GM19452 (cell line): ENCODE results near the gene PPP2R2D.
A peak's percentile ranks its signal among the peaks of the same experiment; 100 is the strongest.

Experiments
- ATAC-seq: cut with Tn5 transposase; IDR thresholded peaks from one replicate; pipeline ENCODE4 v1.9.1; 2021; ENCODE audit not compliant: unreplicated experiment

PPP2R2D gene

GRCh38 chr10:131900350-131901152, at the start of gene PPP2R2D:
Gene PPP2R2D (plus strand): TSS chr10:131901008. CDS start chr10:131901149, 141 bp downstream.
- peak; percentile 85 for ATAC-seq

GRCh38 chr10:131851346-131851745, 49.5 kb upstream of the PPP2R2D start:
- ATAC-seq, result no peak

GRCh38 chr10:131852176-131852822, 48.5 kb upstream of the PPP2R2D start:
- no peak for ATAC-seq

GRCh38 chr10:131852823-131853609, 47.8 kb upstream of the PPP2R2D start:
- ATAC-seq, result no peak

GRCh38 chr10:131853610-131853964, 47.2 kb upstream of the PPP2R2D start:
- ATAC-seq, result no peak

DNA sequence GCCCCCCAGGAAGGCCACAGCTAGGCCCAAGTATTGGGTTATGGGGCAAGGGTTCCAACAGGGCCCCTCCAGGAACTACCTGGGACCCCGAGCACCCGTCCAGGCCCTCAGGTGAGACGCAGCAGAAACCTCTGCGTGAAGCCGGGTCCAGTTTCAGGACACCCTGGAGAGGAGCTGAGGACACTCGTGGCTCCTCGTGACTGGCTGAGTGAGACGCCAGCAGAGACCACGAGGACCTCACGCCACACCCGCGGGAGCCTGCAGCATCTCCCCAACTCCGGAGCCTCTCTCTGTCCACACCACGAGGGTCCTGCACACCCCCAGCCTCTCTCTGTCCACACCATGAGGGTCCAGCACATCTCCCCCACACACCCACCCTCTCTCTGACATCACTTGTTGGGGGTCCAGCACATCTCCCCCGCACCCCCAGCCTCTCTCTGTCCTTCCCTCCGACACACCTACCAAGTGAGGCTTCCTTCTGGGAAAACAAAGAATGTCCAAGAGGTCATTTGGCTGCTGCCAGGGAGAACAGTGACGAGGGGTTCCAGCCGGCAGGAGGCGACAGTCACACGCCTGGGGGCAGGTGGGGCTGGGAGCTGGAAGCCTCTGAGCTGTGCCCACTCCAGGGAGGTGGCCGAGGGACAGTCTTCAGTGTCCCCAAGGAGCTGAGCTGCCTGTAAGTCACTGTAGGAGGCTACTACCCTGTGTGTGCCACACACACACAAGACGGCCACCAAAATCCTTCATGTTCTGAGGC, 46.1 kb upstream of the PPP2R2D start:
- ATAC-seq, result no peak

- no peak for ATAC-seq
These were observed 45.1 kb upstream of the PPP2R2D start for GRCh38 chr10:131855461-131856401.

GRCh38 chr10:131856441-131857094, 44.2 kb upstream of the PPP2R2D start:
- ATAC-seq, result no peak

- no peak for ATAC-seq
These were observed 43.4 kb upstream of the PPP2R2D start for GRCh38 chr10:131857156-131858117.

- no peak for ATAC-seq
These were observed 42.7 kb upstream of the PPP2R2D start for GRCh38 chr10:131858118-131858515.

DNA sequence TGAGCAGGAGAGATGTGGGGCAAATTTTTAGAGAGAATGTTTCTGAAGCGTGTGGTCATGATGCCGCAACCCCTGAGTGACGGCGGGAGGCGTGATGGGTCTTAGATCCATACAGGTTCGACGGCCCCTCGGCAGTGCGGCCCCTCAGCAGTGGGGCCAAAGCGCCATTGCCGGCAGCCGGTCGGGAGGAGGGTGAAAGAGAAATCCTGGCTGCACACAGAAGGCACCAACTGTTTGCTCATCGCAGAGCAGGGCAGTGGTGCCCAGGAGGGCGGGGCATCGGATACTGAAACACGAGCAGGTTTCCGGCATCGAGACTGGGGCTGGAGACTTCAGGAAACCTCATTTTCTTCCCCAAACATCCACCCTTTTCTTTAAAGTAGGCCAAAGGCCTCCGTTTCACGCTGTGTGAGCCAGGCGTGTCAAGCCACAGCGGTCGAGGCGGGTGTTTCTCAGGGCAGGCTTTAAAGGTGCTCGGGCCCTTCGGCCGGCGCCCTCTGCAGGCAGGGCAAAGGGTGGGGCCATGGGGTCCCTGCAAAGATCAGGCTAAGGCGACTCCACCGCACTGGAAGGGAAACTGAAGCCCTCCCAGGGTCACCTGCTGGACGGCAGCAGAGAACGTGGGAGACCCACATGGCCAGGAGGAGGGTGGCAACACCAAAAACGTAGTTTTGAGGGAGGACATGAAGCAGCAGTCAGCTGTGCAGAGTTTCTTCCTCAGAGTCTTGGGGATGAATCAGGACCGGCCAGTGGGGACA, 42.0 kb upstream of the PPP2R2D start:
- no peak for ATAC-seq

- ATAC-seq, result no peak
These were observed 41.3 kb upstream of the PPP2R2D start for GRCh38 chr10:131859341-131860020.

DNA sequence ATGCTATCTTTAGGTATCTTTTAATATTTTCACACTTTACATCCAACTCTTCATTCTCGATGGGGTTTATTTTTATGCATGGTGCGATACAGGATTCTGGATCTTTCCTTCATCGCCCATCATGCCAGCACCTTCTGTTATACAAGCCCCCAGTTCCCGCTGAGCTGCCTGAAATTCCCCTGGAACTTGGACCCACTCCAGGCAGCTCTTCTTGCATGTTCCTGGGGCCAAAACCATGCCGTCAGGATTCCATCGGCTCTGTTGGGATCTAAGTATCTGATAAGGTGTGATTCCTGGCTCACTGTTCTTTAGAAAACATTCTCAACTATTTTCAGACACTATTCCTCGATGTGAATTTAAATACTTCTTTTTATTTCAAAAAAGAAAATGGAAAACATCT, 40.5 kb upstream of the PPP2R2D start:
- ATAC-seq, result no peak

DNA sequence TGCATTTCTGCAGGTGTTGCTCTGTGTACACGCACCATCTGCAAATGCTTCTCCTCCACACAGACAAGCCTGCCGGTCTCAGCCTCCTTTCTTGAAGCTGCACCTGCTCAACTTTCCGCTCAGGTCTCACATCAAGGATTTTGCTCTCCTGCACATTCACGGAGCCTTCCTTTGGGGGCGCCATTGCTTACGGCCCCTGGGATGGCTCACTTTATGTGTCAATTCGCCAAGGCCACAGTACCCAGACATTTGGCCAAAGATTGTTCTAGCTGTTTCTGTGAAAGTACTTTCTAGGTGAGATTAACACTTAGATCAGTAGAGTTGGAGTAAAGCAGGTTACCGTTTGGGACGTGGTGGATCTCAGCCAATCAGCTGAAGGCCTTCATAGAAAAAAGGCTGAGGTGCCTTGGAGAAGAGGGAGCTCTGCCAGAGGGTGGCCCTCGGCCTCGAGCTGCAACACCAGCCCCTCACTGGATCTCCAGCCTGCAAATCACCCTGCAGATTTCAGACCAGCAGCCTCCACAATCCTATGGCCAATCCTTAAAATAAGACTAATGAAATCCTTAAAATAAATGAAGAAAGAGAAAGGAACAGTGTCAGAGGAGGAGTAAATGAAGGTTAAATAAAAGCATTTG, 39.9 kb upstream of the PPP2R2D start:
- ATAC-seq, result no peak

DNA sequence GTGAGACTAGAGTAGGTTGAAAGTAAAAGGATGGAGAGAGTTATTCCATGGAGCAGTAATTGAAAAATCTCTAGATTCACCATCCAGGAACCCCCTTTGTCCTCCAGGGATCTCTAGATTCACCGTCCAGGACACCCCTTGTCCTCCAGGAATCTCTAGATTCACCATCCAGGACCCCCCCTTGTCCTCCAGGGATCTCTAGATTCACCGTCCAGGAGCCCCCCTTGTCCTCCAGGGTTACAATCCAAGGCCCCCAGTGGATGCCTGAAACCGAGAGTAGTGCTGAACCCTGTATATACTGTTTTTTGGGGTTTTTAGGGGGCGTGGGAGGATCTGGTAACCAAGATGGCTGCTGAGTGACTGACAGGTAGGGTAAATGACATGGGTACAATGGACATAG, 38.3 kb upstream of the PPP2R2D start:
- ATAC-seq, result no peak

GRCh38 chr10:131865223-131865917, 35.4 kb upstream of the PPP2R2D start:
- ATAC-seq, result no peak
